Stimulated activated CD8-positive, alpha-beta memory T cell treated with anti-CD3 and anti-CD28 coated beads, Interleukin-7, amount 100 ng/mL, for 48 hours (primary cell): Measurements from ENCODE around the gene CUL9.

Source experiments
- DNase-seq, 2 donors: peaks; one replicate each; pipeline ENCODE4 v3.0.0-alpha.2; 2020; ENCODE audit warnings: low read depth in 1 of 2; ENCODE audit errors: extremely low read depth in 1 of 2

The CUL9 gene

GRCh38 chr6:43193929-43194328 is 11.9 kb downstream of the CUL9 start:
- DNase-seq = no peak

DNA sequence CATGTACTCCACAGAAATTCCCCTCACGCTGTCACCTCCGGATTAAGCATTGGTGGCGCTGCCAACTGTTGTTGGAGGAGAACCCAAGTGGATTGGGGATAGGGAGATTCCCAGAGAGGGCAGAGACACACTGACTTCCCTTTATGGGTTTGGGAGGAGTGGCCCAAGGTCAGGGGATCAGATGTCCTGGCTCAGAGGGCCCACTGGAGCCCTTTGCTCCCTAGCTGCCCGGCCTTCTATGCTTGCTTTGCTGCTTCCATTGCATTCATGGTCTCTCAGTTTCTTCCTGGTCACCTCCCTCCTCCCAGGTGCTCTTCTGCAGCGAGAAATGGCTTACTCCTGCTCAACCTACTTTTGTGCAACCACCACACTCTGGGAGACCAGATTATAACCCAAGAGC is 14.3 kb downstream of the CUL9 start:
- DNase-seq = no peak

- no peak for DNase-seq
Measured at GRCh38 chr6:43199912-43200311, 17.9 kb downstream of the CUL9 start.

DNA sequence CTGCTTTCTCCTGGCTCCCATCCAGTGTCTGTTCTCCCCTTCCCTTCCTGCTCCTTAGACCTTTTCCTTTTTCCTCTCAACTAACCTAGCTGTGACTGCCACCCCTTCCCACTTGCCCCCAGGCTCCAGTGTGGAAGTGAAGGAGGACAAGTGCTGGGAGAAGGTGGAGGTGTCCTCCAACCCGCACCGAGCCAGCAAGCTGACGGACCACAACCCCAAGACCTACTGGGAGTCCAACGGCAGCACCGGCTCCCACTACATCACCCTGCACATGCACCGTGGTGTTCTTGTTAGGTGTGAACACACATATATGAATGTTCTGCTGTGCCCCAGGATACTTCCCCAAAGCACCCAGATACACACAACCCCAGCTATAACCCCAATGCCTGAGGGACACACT is 18.5 kb downstream of the CUL9 start:
- no peak for DNase-seq

- DNase-seq = no peak
Measured at GRCh38 chr6:43202451-43202850, 20.5 kb downstream of the CUL9 start.

- no peak for DNase-seq
Measured at GRCh38 chr6:43203029-43203717, 21.2 kb downstream of the CUL9 start.

- no peak for DNase-seq
Measured at GRCh38 chr6:43203718-43204095, 21.7 kb downstream of the CUL9 start.

DNA sequence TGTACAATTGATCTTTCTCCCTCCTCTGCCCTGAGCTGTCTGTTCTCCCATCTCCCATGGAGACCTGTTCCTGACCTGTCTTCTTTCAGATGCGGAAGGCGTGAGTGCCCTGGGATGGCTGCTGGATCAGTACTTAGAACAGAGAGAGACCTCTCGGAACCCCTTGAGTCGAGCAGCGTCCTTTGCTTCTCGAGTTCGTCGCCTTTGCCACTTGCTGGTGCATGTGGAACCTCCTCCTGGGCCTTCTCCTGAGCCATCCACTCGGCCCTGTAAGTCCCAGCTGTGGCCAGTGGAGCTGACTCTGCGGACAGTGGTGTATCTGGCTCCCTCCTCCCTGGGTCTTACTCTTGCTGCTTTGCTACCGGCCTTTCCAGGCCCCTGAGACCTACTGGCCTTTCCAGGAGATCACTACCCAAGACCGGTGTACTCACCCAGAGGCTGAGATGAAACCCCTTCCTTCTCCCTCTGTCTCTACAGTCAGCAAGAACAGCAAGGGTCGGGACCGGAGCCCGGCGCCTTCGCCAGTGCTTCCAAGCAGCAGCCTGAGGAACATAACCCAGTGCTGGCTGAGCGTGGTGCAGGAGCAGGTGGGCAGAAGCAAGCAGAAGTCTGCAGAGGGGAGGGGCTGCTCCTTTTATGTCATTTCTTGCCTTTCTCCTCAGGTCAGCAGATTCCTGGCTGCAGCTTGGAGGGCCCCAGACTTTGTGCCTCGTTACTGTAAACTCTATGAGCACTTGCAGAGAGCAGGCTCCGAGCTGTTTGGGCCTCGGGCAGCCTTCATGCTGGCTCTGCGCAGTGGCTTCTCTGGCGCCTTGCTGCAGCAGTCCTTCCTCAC is 22.5 kb downstream of the CUL9 start:
- DNase-seq = no peak

DNA sequence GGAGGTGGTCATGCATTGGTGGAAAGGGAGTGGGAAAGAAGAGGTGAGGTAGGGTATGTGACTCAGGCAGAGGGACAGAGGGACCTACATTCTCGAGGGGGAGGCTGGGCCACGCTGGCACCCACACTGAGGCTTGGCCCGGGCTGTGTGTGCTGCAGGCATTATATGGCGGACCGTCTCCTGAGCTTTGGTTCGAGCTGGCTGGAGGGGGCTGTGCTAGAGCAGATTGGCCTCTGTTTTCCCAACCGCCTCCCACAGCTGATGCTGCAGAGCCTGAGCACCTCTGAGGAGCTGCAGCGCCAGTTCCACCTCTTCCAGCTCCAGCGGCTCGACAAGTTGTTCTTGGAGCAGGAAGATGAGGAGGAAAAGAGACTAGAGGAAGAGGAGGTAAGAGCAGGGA is 23.9 kb downstream of the CUL9 start:
- no peak for DNase-seq

GRCh38 chr6:43207286-43207685 is 25.3 kb downstream of the CUL9 start:
- DNase-seq = no peak

DNA sequence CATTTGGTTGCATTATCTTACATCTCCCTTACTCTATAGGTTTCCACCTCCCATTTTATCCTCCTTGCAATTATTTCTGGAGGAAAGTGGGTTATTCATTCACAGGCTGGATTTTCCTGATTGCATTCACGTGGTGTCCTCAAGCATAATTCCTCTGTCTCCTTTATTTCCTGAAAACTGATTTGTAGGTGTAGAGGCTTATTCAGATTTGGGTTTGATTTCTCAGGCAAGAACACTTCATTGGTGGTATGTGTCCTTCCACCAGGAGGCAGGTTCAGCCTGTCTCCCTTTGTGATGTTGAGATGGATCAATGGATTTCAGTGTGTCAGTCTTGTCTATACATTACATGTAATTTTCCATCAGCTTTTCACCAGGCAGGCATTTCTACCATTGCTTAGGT is 30.0 kb downstream of the CUL9 start:
- no peak for DNase-seq

GRCh38 chr6:43213431-43213830 is 31.4 kb downstream of the CUL9 start:
- no peak for DNase-seq

DNA sequence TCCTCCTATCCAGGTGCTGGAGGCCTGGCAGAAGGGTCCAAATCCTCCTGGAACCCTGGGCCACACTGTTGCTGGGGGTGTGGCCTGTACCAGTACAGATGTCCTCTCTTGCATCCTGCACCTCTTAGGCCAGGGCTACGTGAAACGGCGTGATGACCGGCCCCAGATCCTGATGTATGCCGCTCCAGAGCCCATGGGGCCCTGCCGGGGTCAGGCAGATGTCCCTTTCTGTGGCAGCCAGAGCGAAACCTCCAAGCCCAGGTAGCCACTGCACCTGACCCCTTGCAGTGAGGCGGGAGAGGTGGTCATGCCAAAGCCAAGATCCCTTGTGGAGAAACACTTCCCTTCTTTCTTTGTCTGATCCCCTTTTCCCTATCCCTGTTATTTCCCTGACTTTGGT is 33.1 kb downstream of the CUL9 start:
- no peak for DNase-seq

GRCh38 chr6:43216200-43216599 is 34.2 kb downstream of the CUL9 start:
- DNase-seq = no peak

DNA sequence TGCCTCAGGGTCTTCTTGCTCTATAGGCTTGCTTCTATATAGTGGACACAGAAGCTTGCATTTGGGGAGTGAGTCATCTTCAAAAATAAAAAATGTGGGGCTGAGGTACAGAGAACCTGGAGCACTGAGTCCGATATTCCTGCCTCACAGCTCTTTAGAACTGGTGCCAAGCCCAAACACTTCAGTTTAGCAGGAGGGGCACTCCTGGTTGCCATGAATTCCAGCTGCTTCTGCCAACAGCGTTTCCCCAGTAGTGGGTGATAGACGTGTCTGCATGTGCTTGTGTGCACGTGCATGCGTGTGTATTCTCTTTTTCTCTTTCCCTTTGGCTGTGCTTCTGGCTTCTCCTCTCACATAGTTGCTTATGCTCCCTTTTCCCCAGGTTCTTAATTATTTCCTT is 35.4 kb downstream of the CUL9 start:
- no peak for DNase-seq

- DNase-seq = no peak
Measured at GRCh38 chr6:43219119-43219518, 37.1 kb downstream of the CUL9 start.

DNA sequence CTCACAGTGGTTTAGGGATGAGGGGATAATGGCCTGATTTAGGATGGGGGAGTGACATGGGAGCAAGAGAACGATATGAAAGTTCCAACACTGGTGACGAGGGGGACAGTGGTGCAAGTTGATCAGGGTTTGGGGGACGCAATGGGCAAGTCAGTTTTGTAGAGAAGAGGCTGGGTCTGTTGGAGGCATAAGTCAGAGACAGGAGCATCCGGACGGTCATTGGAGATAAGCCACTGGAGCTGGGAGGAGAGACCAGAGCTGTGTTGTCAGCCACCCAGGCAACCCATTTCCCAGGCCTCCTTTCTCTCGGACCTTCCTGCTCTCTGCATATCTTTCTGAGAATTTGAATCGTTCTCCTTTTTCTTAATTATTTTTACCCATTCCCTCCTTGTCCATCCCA is 37.8 kb downstream of the CUL9 start:
- no peak for DNase-seq

GRCh38 chr6:43220439-43220951 is 38.5 kb downstream of the CUL9 start:
- DNase-seq = no peak

DNA sequence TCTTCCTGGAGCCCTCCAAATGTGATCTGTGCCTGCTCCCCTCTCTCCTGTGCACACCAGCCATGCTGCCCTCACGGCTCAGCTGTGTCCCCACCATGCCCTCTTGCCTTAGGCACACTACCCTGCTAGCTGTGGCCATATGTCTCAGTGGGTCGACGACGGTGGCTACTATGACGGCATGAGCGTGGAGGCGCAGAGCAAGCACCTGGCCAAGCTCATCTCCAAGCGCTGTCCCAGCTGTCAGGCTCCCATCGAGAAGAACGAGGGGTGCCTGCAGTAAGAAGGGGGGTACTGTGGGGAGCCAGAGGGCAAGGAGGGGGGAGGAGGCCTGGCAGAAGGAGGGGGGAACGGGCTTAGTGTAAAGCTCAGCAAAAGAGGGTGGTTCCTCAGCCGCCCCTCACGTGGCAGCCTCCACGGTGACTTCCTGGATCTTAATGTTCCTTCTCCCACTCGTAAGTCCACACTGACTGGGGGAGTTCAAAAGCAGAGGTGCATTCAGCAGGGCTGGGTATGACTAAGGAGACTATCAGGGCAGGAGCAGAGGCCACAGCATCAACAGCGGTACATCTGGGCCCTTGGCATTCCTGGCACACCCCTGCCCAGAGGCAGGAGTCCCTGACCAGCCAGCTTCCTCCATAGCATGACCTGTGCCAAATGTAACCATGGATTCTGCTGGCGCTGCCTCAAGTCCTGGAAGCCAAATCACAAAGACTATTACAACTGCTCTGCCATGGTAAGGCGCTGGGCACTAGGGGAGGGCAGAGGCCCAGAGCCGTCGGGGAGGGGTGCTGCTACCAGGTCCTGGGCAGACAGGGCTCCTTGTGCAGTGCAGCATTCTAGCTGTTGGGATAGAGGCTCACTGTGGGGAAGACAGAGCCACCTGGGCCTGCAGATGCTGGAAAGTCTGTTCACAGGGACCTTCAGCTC is 39.3 kb downstream of the CUL9 start:
- DNase-seq = no peak

GRCh38 chr6:43222418-43223059 is 40.5 kb downstream of the CUL9 start:
- DNase-seq = no peak

DNA sequence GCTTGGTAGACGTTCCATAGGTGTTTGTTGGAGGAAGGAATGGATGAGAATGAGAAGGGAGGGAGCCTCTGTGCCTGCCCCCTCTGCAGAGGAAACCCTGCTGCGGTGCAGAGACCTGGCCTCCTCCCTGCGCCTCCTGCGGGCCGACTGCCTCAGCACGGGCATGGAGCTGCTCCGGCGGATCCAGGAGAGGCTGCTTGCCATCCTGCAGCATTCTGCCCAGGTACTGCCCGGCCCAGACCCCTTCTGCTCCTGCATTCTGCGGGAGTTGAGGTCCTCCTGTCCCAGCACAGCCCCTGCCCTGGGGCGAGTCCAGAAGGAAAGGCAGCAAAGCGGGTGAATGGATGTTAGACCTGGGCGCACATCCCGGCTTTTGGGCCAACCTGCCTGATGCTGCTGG is 41.2 kb downstream of the CUL9 start:
- no peak for DNase-seq
